KMS-11 (cell line): ENCODE measurements around the gene PCSK5.
"Not testable (repeated sequence)": the region's sequence is repeated elsewhere in the genome, so short reads cannot be mapped to it uniquely, and the experiment has no call there.

Experiments used
- H2AFZ ChIP-seq: fragments of 200-600 bp; sonication (generic); 2 replicates; pipeline ENCODE4 v1.6.1; 2016; ENCODE audit warnings: antibody characterized with exemption, mixed run types, low read depth
- H3K27ac ChIP-seq: fragments of 200-600 bp; sonication (generic); 2 replicates; pipeline ENCODE4 v1.6.1; 2016; ENCODE audit warnings: mild to moderate bottlenecking, mixed run types
- H3K27me3 ChIP-seq: fragments of 200-600 bp; sonication (generic); 2 replicates; pipeline ENCODE4 v1.6.1; 2017; ENCODE audit warnings: mild to moderate bottlenecking, low read depth, mixed run types, moderate library complexity; ENCODE audit not compliant: insufficient read depth
- H3K36me3 ChIP-seq: fragments of 200-600 bp; sonication (generic); 2 replicates; pipeline ENCODE4 v1.6.1; 2017; ENCODE audit warnings: mild to moderate bottlenecking, mixed run types; ENCODE audit not compliant: insufficient read depth
- H3K4me1 ChIP-seq: fragments of 200-600 bp; sonication (generic); 2 replicates; pipeline ENCODE4 v1.6.1; 2016; ENCODE audit warnings: mild to moderate bottlenecking, low read depth, mixed run types; ENCODE audit not compliant: poor library complexity, severe bottlenecking
- H3K4me2 ChIP-seq: fragments of 200-600 bp; sonication (generic); 2 replicates; pipeline ENCODE4 v1.7.0; 2016; ENCODE audit warnings: mild to moderate bottlenecking, mixed run types
- H3K4me3 ChIP-seq: fragments of 200-600 bp; sonication (generic); IDR thresholded peaks from 2 replicates; pipeline ENCODE4 v1.6.1; 2017; ENCODE audit warnings: low read depth, low read length, mixed read lengths; ENCODE audit not compliant: insufficient read depth
- H3K79me2 ChIP-seq: fragments of 200-600 bp; sonication (generic); 2 replicates; pipeline ENCODE4 v1.6.1; 2016; ENCODE audit warnings: low read depth, mixed run types; ENCODE audit not compliant: insufficient read depth
- H3K9ac ChIP-seq: fragments of 200-600 bp; sonication (generic); 2 replicates; pipeline ENCODE4 v1.6.1; 2016; ENCODE audit warnings: mild to moderate bottlenecking, mixed run types
- H4K20me1 ChIP-seq: fragments of 200-600 bp; sonication (generic); 2 replicates; pipeline ENCODE4 v1.6.1; 2016; ENCODE audit warnings: mild to moderate bottlenecking, mixed run types; ENCODE audit not compliant: insufficient read depth
- CTCF ChIP-seq: fragments of 200-600 bp; sonication (generic); conservative IDR thresholded peaks from 2 replicates; pipeline ENCODE4 v1.6.1; 2017; ENCODE audit warnings: low read depth, mild to moderate bottlenecking, antibody characterized with exemption, low read length, moderate library complexity, mixed read lengths

Gene PCSK5

GRCh38 chr9:76313771-76314170 is 423.3 kb downstream of the PCSK5 start:
- no peaks in the 10 kb centered on the region for H3K79me2 ChIP-seq
- H3K4me2 ChIP-seq = no peak overlapping the region
- H3K27ac ChIP-seq = no peak overlapping the region
- H3K4me3 ChIP-seq = no peak overlapping the region
- no peak for TF ChIP-seq CTCF
- no peak overlapping the region for H2AFZ ChIP-seq
- no peaks in the 10 kb centered on the region for H3K36me3 ChIP-seq
- no peaks in the 10 kb centered on the region for H3K4me1 ChIP-seq
- no peaks in the 10 kb centered on the region for H4K20me1 ChIP-seq
- H3K27me3 ChIP-seq = no peaks in the 10 kb centered on the region
- no peak overlapping the region for H3K9ac ChIP-seq

GRCh38 chr9:76314321-76314720 is 423.8 kb downstream of the PCSK5 start:
- Histone ChIP-seq H3K79me2 (no peaks in the 10 kb centered on the region), H3K4me3 (no peak overlapping the region), H3K4me2 (no peak overlapping the region), H2AFZ (no peak overlapping the region), H3K9ac (no peak overlapping the region), H3K27me3 (no peaks in the 10 kb centered on the region), H3K27ac (no peak overlapping the region), H4K20me1 (no peaks in the 10 kb centered on the region), H3K4me1 (no peaks in the 10 kb centered on the region), H3K36me3 (no peaks in the 10 kb centered on the region)
- no peak for TF ChIP-seq CTCF

GRCh38 chr9:76316069-76316468 is 425.6 kb downstream of the PCSK5 start:
- no peak overlapping the region for H3K27ac ChIP-seq

GRCh38 chr9:76319466-76319865 is 429.0 kb downstream of the PCSK5 start:
- H3K36me3 ChIP-seq, H3K9ac ChIP-seq, H3K27ac ChIP-seq, H3K27me3 ChIP-seq, H3K4me2 ChIP-seq, H3K4me1 ChIP-seq, H4K20me1 ChIP-seq, H3K4me3 ChIP-seq, H3K79me2 ChIP-seq, H2AFZ ChIP-seq: not testable (repeated sequence)

More at GRCh38 chr9:76316069-76316468, 425.6 kb downstream of the PCSK5 start:
- H3K36me3 ChIP-seq = no peaks in the 10 kb centered on the region
- H3K4me1 ChIP-seq = no peaks in the 10 kb centered on the region
- no peaks in the 10 kb centered on the region for H3K27me3 ChIP-seq
- TF ChIP-seq CTCF = no peak
- no peaks in the 10 kb centered on the region for H3K79me2 ChIP-seq
- no peak overlapping the region for H3K9ac ChIP-seq
- H3K4me3 ChIP-seq = no peak overlapping the region
- no peak overlapping the region for H3K4me2 ChIP-seq
- no peaks in the 10 kb centered on the region for H4K20me1 ChIP-seq
- H2AFZ ChIP-seq = no peak overlapping the region

- H3K4me2 ChIP-seq = no peak overlapping the region
Measured at GRCh38 chr9:76321195-76321828, 430.8 kb downstream of the PCSK5 start.

More at GRCh38 chr9:76321195-76321828, 430.8 kb downstream of the PCSK5 start:
- no peak overlapping the region for H3K9ac ChIP-seq
- no peaks in the 10 kb centered on the region for H3K36me3 ChIP-seq
- H3K4me1 ChIP-seq = no peaks in the 10 kb centered on the region
- H2AFZ ChIP-seq = no peak overlapping the region
- no peak for TF ChIP-seq CTCF
- no peaks in the 10 kb centered on the region for H4K20me1 ChIP-seq
- no peaks in the 10 kb centered on the region for H3K79me2 ChIP-seq
- no peak overlapping the region for H3K27ac ChIP-seq
- no peak overlapping the region for H3K4me3 ChIP-seq
- no peaks in the 10 kb centered on the region for H3K27me3 ChIP-seq
